GM20431 (cell line): ENCODE results near the gene SERPINA3.
"Not testable (repeated sequence)": the region's sequence is repeated elsewhere in the genome, so short reads cannot be mapped to it uniquely, and the experiment has no call there.

ENCODE experiments used
- in situ Hi-C: fragments of 300-500 bp; cut with MseI, MboI; formaldehyde crosslinking; loops from one replicate; pipeline ENCODE4 v1.15.0; 2020; ENCODE audit warnings: low sequenced_read_pairs; ENCODE audit not compliant: unreplicated experiment

The SERPINA3 gene

GRCh38 chr14:94630396-94630795 is 18.2 kb downstream of the SERPINA3 start:
- in situ Hi-C loops = no loop called here

GRCh38 chr14:94631050-94631449 is 18.9 kb downstream of the SERPINA3 start:
- in situ Hi-C loops = no loop called here

GRCh38 chr14:94631536-94632304 is 19.5 kb downstream of the SERPINA3 start:
- in situ Hi-C loops = no loop called here

- in situ Hi-C loops = no loop called here
Observed at GRCh38 chr14:94632305-94632590, 20.1 kb downstream of the SERPINA3 start.

- in situ Hi-C loops = no loop called here
Observed at GRCh38 chr14:94633121-94633520, 20.9 kb downstream of the SERPINA3 start.

- in situ Hi-C loops = no loop called here
Observed at GRCh38 chr14:94635154-94635553, 23.0 kb downstream of the SERPINA3 start.

- in situ Hi-C loops = no loop called here
Observed at GRCh38 chr14:94636744-94637412, 24.7 kb downstream of the SERPINA3 start.

- in situ Hi-C loops = not testable (repeated sequence)
Observed at GRCh38 chr14:94637814-94638213, 25.6 kb downstream of the SERPINA3 start.

- in situ Hi-C loops = no loop called here
Observed at GRCh38 chr14:94638339-94638738, 26.1 kb downstream of the SERPINA3 start.

GRCh38 chr14:94638961-94639817 is 27.0 kb downstream of the SERPINA3 start:
- in situ Hi-C loops = no loop called here

- in situ Hi-C loops = no loop called here
Observed at GRCh38 chr14:94640721-94641631, 28.8 kb downstream of the SERPINA3 start.

GRCh38 chr14:94641632-94641955 is 29.4 kb downstream of the SERPINA3 start:
- in situ Hi-C loops = no loop called here

- in situ Hi-C loops = no loop called here
Observed at GRCh38 chr14:94643316-94644101, 31.3 kb downstream of the SERPINA3 start.

GRCh38 chr14:94644102-94644535 is 31.9 kb downstream of the SERPINA3 start:
- in situ Hi-C loops = no loop called here

GRCh38 chr14:94646066-94646465 is 33.9 kb downstream of the SERPINA3 start:
- in situ Hi-C loops = no loop called here

GRCh38 chr14:94646481-94646880 is 34.3 kb downstream of the SERPINA3 start:
- in situ Hi-C loops = no loop called here

GRCh38 chr14:94648801-94649200 is 36.6 kb downstream of the SERPINA3 start:
- in situ Hi-C loops = no loop called here

GRCh38 chr14:94649543-94650443 is 37.6 kb downstream of the SERPINA3 start:
- in situ Hi-C loops = no loop called here
